ENCODE measurements around the gene DERA. TPM values are rescaled to one million over a fixed set of nuclear protein-coding genes. Genes with fewer than 3 reads are reported as not detected.

Gene DERA
- total RNA-seq, 3 donors from 2014 or later: 28.8 to 51.7 (median 44.2) TPM

- Histone ChIP-seq H3K27me3 (no peaks in the 10 kb centered on the region), H3K4me3 (no peak overlapping the region), H3K36me3 (no peaks in the 10 kb centered on the region), H3K27ac (no peak overlapping the region), H3K4me1 (no peaks in the 10 kb centered on the region), H3K9me3 (no peaks in the 10 kb centered on the region)
- DNase-seq (ENCODE audit: low spot score in 2 of 2): no peak
- TF ChIP-seq, protein P1, sequence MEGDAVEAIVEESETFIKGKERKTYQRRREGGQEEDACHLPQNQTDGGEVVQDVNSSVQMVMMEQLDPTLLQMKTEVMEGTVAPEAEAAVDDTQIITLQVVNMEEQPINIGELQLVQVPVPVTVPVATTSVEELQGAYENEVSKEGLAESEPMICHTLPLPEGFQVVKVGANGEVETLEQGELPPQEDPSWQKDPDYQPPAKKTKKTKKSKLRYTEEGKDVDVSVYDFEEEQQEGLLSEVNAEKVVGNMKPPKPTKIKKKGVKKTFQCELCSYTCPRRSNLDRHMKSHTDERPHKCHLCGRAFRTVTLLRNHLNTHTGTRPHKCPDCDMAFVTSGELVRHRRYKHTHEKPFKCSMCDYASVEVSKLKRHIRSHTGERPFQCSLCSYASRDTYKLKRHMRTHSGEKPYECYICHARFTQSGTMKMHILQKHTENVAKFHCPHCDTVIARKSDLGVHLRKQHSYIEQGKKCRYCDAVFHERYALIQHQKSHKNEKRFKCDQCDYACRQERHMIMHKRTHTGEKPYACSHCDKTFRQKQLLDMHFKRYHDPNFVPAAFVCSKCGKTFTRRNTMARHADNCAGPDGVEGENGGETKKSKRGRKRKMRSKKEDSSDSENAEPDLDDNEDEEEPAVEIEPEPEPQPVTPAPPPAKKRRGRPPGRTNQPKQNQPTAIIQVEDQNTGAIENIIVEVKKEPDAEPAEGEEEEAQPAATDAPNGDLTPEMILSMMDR (IDR thresholded peaks at IDR 0.05): no peak
- TF ChIP-seq POLR2A (IDR thresholded peaks at IDR 0.05) (no peak), POLR2AphosphoS5 (IDR thresholded peaks at IDR 0.05) (no peak)
- intact Hi-C loops (cut with DNase I; ENCODE audit: low total_unique reads): no loop called here
Observed at GRCh38 chr12:16072678-16073077, 161.5 kb downstream of the DERA start.

GRCh38 chr12:16074894-16075293 lies 163.8 kb downstream of the DERA start:
- Histone ChIP-seq H3K27me3 (no peaks in the 10 kb centered on the region), H3K36me3 (no peaks in the 10 kb centered on the region), H3K4me1 (no peaks in the 10 kb centered on the region), H3K9me3 (no peaks in the 10 kb centered on the region), H3K27ac (no peak overlapping the region), H3K4me3 (no peak overlapping the region)
- intact Hi-C loops (cut with DNase I; ENCODE audit: low total_unique reads): no loop called here
- DNase-seq (ENCODE audit: low spot score in 2 of 2): no peak
- TF ChIP-seq POLR2AphosphoS5 (IDR thresholded peaks at IDR 0.05): no peak
- no peak for TF ChIP-seq POLR2A (IDR thresholded peaks at IDR 0.05)
- TF ChIP-seq, protein P1 (IDR thresholded peaks at IDR 0.05): no peak

DNA sequence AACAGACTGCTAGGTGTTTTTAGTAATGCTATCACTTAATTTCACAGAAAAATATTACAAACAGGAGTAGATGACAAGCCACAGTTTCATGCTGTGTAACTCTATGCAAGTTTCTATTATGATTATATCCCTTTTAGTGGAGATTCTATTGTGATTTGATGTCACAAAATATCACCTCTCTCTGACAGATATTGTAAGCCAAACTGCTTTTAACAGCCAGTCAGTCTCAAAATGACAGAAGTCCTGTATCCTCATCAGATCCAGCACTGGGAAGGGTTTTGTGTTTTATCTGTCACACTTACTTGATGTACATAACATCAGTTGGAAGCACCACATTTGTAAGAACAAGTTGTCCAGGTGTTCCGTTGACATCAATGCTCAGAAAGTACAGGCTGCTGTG lies 164.8 kb downstream of the DERA start:
- H3K9me3 ChIP-seq: no peaks in the 10 kb centered on the region
- intact Hi-C loops (cut with DNase I; ENCODE audit: low total_unique reads): no loop called here
- TF ChIP-seq, protein P1 (IDR thresholded peaks at IDR 0.05): no peak
- TF ChIP-seq POLR2AphosphoS5 (IDR thresholded peaks at IDR 0.05) (no peak), POLR2A (IDR thresholded peaks at IDR 0.05) (no peak)
- H3K36me3 ChIP-seq: no peaks in the 10 kb centered on the region
- no peaks in the 10 kb centered on the region for H3K27me3 ChIP-seq
- H3K27ac ChIP-seq: no peak overlapping the region
- no peaks in the 10 kb centered on the region for H3K4me1 ChIP-seq
- DNase-seq (ENCODE audit: low spot score in 2 of 2): no peak
- H3K4me3 ChIP-seq: no peak overlapping the region

GRCh38 chr12:16076557-16076956 lies 165.4 kb downstream of the DERA start:
- TF ChIP-seq POLR2A (IDR thresholded peaks at IDR 0.05): no peak
- TF ChIP-seq, protein P1 (IDR thresholded peaks at IDR 0.05): peak in 1 of 3 donors; percentile 10
- Histone ChIP-seq H3K27me3 (no peaks in the 10 kb centered on the region), H3K36me3 (no peaks in the 10 kb centered on the region), H3K4me1 (no peaks in the 10 kb centered on the region), H3K4me3 (no peak overlapping the region), H3K9me3 (no peaks in the 10 kb centered on the region), H3K27ac (no peak overlapping the region)
- no peak for DNase-seq (ENCODE audit: low spot score in 2 of 2)
- intact Hi-C loops (cut with DNase I; ENCODE audit: low total_unique reads): no loop called here

DNA sequence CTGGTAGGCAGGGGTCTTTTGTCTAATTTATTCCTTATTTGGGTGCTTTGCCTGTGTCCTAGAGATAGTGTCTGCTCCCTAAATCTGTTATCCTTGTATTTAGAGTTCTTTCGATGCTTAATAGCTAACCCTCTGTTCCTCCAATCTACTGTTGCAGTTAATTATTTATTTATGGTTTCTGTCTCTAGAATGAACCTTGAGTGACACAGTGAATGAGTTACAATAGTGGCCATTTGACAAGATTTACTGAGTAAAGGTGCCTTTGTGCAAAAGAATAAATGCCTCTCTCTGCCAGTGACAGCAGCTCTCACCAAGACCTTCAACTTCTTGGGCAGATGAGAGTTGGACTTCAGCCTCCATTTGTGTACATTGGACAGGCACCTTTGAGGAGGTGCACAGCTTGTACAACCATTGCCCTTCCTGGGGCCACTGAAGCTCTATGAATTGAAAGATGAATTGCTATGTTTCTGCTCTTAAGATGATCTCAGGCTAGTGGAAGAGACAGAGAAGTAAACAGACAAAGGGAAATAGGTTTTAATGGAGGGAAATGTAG lies 165.9 kb downstream of the DERA start:
- no peaks in the 10 kb centered on the region for H3K27me3 ChIP-seq
- no peak overlapping the region for H3K4me3 ChIP-seq
- intact Hi-C loops (cut with DNase I; ENCODE audit: low total_unique reads): no loop called here
- no peak for DNase-seq (ENCODE audit: low spot score in 2 of 2)
- H3K4me1 ChIP-seq: no peaks in the 10 kb centered on the region
- H3K36me3 ChIP-seq: no peaks in the 10 kb centered on the region
- TF ChIP-seq, protein P1 (IDR thresholded peaks at IDR 0.05): no peak
- no peak for TF ChIP-seq POLR2A (IDR thresholded peaks at IDR 0.05)
- no peak for TF ChIP-seq POLR2AphosphoS5 (IDR thresholded peaks at IDR 0.05)
- H3K27ac ChIP-seq: no peak overlapping the region
- H3K9me3 ChIP-seq: no peaks in the 10 kb centered on the region

Data from breast epithelium (tissue), 4 donors.